ENCODE measurements around the gene CKB. TPM values are rescaled to one million over a fixed set of nuclear protein-coding genes. Genes with fewer than 3 reads are reported as not detected.

CKB gene
- total and polyA plus RNA-seq, 5 experiments from 2014 or later: 0.69 to 1.8 TPM; not detected in 3

- H3K27ac Mint-ChIP-seq: peak overlapping the region in 1 of 10 donors; percentile 79
- peaks cover 5 to 87% (median 19%) of the 10 kb centered on the region in 3 donors for H3K36me3 Mint-ChIP-seq
- no peak for DNase-seq
These were observed 47.7 kb downstream of the CKB start for GRCh38 chr14:103474893-103475292.

GRCh38 chr14:103472939-103473338 lies 49.7 kb downstream of the CKB start:
- Mint-ChIP-seq H3K36me3 (peaks cover 5 to 87% (median 20%) of the 10 kb centered on the region in 3 donors), H3K9me3 (no peaks in the 10 kb centered on the region), H3K4me3 (no peak overlapping the region), H3K4me1 (peaks cover 0 to 7% (median 2%) of the 10 kb centered on the region in 4 donors), H3K27ac (peak overlapping the region in 7 of 10 donors; percentile 23 to 73 (median 46)), H3K27me3 (no peaks in the 10 kb centered on the region)
- ATAC-seq (no peak), DNase-seq (no peak)
- POLR2A ChIA-PET: no interaction called here

More at GRCh38 chr14:103474893-103475292, 47.7 kb downstream of the CKB start:
- no peaks in the 10 kb centered on the region for H3K9me3 Mint-ChIP-seq
- H3K4me1 Mint-ChIP-seq: peaks cover 0 to 10% (median 6%) of the 10 kb centered on the region in 4 donors
- no peak for ATAC-seq
- no peak overlapping the region for H3K4me3 Mint-ChIP-seq
- no peaks in the 10 kb centered on the region for H3K27me3 Mint-ChIP-seq
- POLR2A ChIA-PET: interaction anchor here (0.6 kb wide), 1 partner anchor 48 kb away, joined by 3 read pairs; no protein-coding TSS in a partner anchor

Other genes with a start within 250 kb of the CKB start
- gene EIF5, start 188.6 kb downstream of the CKB start, total RNA-seq: 100 to 1,000 TPM; 368 to 375 TPM
- gene EIF5, start 188.6 kb downstream of the CKB start, polyA plus RNA-seq: 100 to 1,000 TPM; 283 to 332 (median 317) TPM
- gene MARK3, start 137.4 kb downstream of the CKB start, total RNA-seq: 100 to 1,000 TPM; 123 to 128 TPM
- 10 to 100 TPM; 26.8 to 36.5 (median 30.7) TPM for gene MARK3, start 137.4 kb downstream of the CKB start, polyA plus RNA-seq
- 10 to 100 TPM; 15.3 to 16.7 TPM for gene TRMT61A, start 6.4 kb upstream of the CKB start, total RNA-seq
- 10 to 100 TPM in 1 of 3 donors, 1 to 10 TPM in 2; 6.7 to 11.2 (median 7.0) TPM for gene TRMT61A, start 6.4 kb upstream of the CKB start, polyA plus RNA-seq
- gene BAG5, start 39.8 kb upstream of the CKB start, total RNA-seq: 10 to 100 TPM; 41.1 to 46.9 TPM
- 10 to 100 TPM; 39.0 to 48.5 (median 47.5) TPM for gene BAG5, start 39.8 kb upstream of the CKB start, polyA plus RNA-seq
- 10 to 100 TPM; 27.4 to 29.1 TPM for gene COA8, start 40.1 kb upstream of the CKB start, total RNA-seq
- 10 to 100 TPM; 47.3 to 72.0 (median 48.2) TPM for gene COA8, start 40.1 kb upstream of the CKB start, polyA plus RNA-seq
- gene KLC1, start 106.4 kb upstream of the CKB start, total RNA-seq: 100 to 1,000 TPM; 242 to 252 TPM
- 10 to 100 TPM; 50.7 to 73.3 (median 58.2) TPM for gene KLC1, start 106.4 kb upstream of the CKB start, polyA plus RNA-seq
- gene XRCC3, start 192.6 kb upstream of the CKB start, total RNA-seq: 10 to 100 TPM; 13.8 to 14.1 TPM
- 1 to 10 TPM; 2.1 to 3.6 (median 3.2) TPM for gene XRCC3, start 192.6 kb upstream of the CKB start, polyA plus RNA-seq
- 10 to 100 TPM; 13.5 to 16.9 TPM for gene ZFYVE21, start 193.0 kb upstream of the CKB start, total RNA-seq
- gene ZFYVE21, start 193.0 kb upstream of the CKB start, polyA plus RNA-seq: 1 to 10 TPM; 7.7 to 8.7 (median 8.1) TPM

Data from naive thymus-derived CD8-positive, alpha-beta T cell (primary cell).